IMR-90 (cell line): ENCODE data around the gene CWC27. TPM values are rescaled to one million over a fixed set of nuclear protein-coding genes. Genes with fewer than 3 reads are reported as not detected.

ENCODE experiments used
- ATAC-seq: fragments of 200-7000 bp; cut with Tn5 transposase; 2 replicates; pipeline ENCODE4 v1.9.1; 2020; ENCODE audit warnings: low read depth, mild to moderate bottlenecking, moderate library complexity
- BruUV-seq: library from RNA; stranded (reverse); fragments of 400-500 nt; replicated peaks from 2 replicates; lab custom pipeline; 2021; lab: Mats Ljungman, UMichigan
- CTCF ChIA-PET: fragments of 300-600 bp; formaldehyde crosslinking; extraction: SDS; loops from one replicate; lab custom pipeline; 2021; ENCODE audit warnings: antibody characterized with exemption; lab: Yijun Ruan, JAX
- POLR2A ChIA-PET: fragments of 300-600 bp; sonication (Branson Sonifier 250); formaldehyde crosslinking; loops from one replicate; lab custom pipeline; 2022; ENCODE audit warnings: antibody characterized with exemption; ENCODE audit not compliant: unreplicated experiment; lab: Charles Lee
- DNase-seq: peaks from one replicate; pipeline ENCODE4 v3.0.0; 2013
- H2AFZ ChIP-seq: replicated peaks from 2 replicates; pipeline ENCODE3; 2013; ENCODE audit warnings: low read length, mild to moderate bottlenecking; ENCODE audit not compliant: poor library complexity
- H2AK5ac ChIP-seq: 2 replicates; pipeline ENCODE4 v1.6.1; 2013; ENCODE audit warnings: low read depth, low read length, inconsistent platforms
- H2AK9ac ChIP-seq: replicated peaks from 2 replicates; pipeline ENCODE3; 2013; ENCODE audit warnings: mild to moderate bottlenecking, low read depth, low read length, moderate library complexity; ENCODE audit not compliant: poor library complexity
- H2BK120ac ChIP-seq: 2 replicates; pipeline ENCODE4 v1.6.1; 2013; ENCODE audit warnings: low read depth, low read length, inconsistent platforms
- H2BK15ac ChIP-seq: 3 replicates; pipeline ENCODE4 v1.6.1; 2013; ENCODE audit warnings: low read depth, low read length, inconsistent platforms
- H2BK20ac ChIP-seq: 2 replicates; pipeline ENCODE4 v1.6.1; 2013; ENCODE audit warnings: low read depth, mild to moderate bottlenecking, inconsistent platforms, low read length, moderate library complexity
- H2BK5ac ChIP-seq: 2 replicates; pipeline ENCODE4 v1.6.1; 2013; ENCODE audit warnings: mild to moderate bottlenecking, low read depth, low read length, inconsistent platforms; ENCODE audit not compliant: poor library complexity, severe bottlenecking
- H3K14ac ChIP-seq: replicated peaks from 2 replicates; pipeline ENCODE4 v1.6.1; 2013; ENCODE audit warnings: low read depth, low read length, inconsistent platforms
- H3K18ac ChIP-seq: 2 replicates; pipeline ENCODE4 v1.6.1; 2013; ENCODE audit warnings: low read depth, low read length, control low read depth
- H3K23ac ChIP-seq: 2 replicates; pipeline ENCODE4 v1.6.1; 2013; ENCODE audit warnings: low read depth, low read length, inconsistent platforms
- H3K27ac ChIP-seq: 2 replicates; pipeline ENCODE4 v1.5.1; 2013; ENCODE audit warnings: mild to moderate bottlenecking, control low read depth, low read length; ENCODE audit not compliant: insufficient read depth
- H3K27me3 ChIP-seq: 2 replicates; pipeline ENCODE4 v1.6.1; 2013; ENCODE audit warnings: low read length; ENCODE audit not compliant: control insufficient read depth, insufficient read depth
- H3K36me3 ChIP-seq: 2 replicates; pipeline ENCODE4 v1.6.1; 2013; ENCODE audit warnings: low read length, mixed read lengths; ENCODE audit not compliant: control insufficient read depth, insufficient read depth
- H3K4ac ChIP-seq: 2 replicates; pipeline ENCODE4 v1.6.1; 2013; ENCODE audit warnings: low read depth, low read length, inconsistent platforms
- H3K4me1 ChIP-seq: 2 replicates; pipeline ENCODE4 v1.6.1; 2013; ENCODE audit warnings: low read length, mixed read lengths; ENCODE audit not compliant: control insufficient read depth, insufficient read depth
- H3K4me2 ChIP-seq: 2 replicates; pipeline ENCODE4 v1.6.1; 2013; ENCODE audit warnings: low read depth, mild to moderate bottlenecking, control low read depth, low read length, moderate library complexity
- H3K4me3 ChIP-seq: 2 replicates; pipeline ENCODE4 v1.5.1; 2013; ENCODE audit warnings: low read depth, mild to moderate bottlenecking, control low read depth, low read length, moderate library complexity; ENCODE audit not compliant: insufficient read depth
- H3K56ac ChIP-seq: 2 replicates; pipeline ENCODE4 v1.6.1; 2013; ENCODE audit warnings: low read length, inconsistent platforms; ENCODE audit not compliant: insufficient read depth; ENCODE audit errors: extremely low read depth
- H3K79me1 ChIP-seq, 2 experiments: 2 replicates each; pipeline ENCODE4 v1.6.1; 2013; ENCODE audit warnings: low read length in 2 of 2, inconsistent platforms in 1 of 2, low read depth in 1 of 2
- H3K9ac ChIP-seq: 2 replicates; pipeline ENCODE4 v1.6.1; 2013; ENCODE audit warnings: low read depth, low read length, control low read depth
- H3K9me1 ChIP-seq: 2 replicates; pipeline ENCODE4 v1.6.1; 2013; ENCODE audit warnings: low read length, inconsistent platforms; ENCODE audit not compliant: insufficient read depth
- H3K9me3 ChIP-seq: 2 replicates; pipeline ENCODE4 v1.6.1; 2013; ENCODE audit warnings: low read length; ENCODE audit not compliant: control insufficient read depth, insufficient read depth
- H4K20me1 ChIP-seq: 2 replicates; pipeline ENCODE4 v1.6.1; 2013; ENCODE audit warnings: low read length, inconsistent platforms; ENCODE audit not compliant: insufficient read depth
- H4K5ac ChIP-seq: 2 replicates; pipeline ENCODE4 v1.6.1; 2013; ENCODE audit warnings: mild to moderate bottlenecking, low read depth, low read length, control low read depth
- H4K8ac ChIP-seq, 2 experiments: 2 replicates each; pipeline ENCODE4 v1.6.1; 2013; ENCODE audit warnings: low read depth in 2 of 2, low read length in 2 of 2, control low read depth in 1 of 2, inconsistent platforms in 1 of 2
- H4K91ac ChIP-seq: 2 replicates; pipeline ENCODE4 v1.6.1; 2013; ENCODE audit warnings: low read depth, low read length, inconsistent platforms; ENCODE audit not compliant: insufficient read depth
- BHLHE40 ChIP-seq: fragments of 150-350 bp; IDR thresholded peaks from 2 replicates; pipeline ENCODE4 v1.6.1; 2016; ENCODE audit warnings: mild to moderate bottlenecking, low read depth, low read length
- CEBPB ChIP-seq: IDR thresholded peaks from 2 replicates; pipeline ENCODE4 v1.6.1; 2012; ENCODE audit warnings: low read depth, low read length, improper control_type of control experiment
- FOS ChIP-seq: fragments of 150-350 bp; IDR thresholded peaks from 2 replicates; pipeline ENCODE4 v1.6.1; 2016; ENCODE audit warnings: low read depth, low read length
- MAFK ChIP-seq: IDR thresholded peaks from 2 replicates; pipeline ENCODE4 v1.6.1; 2012; ENCODE audit warnings: low read depth, low read length, improper control_type of control experiment
- MXI1 ChIP-seq: IDR thresholded peaks from 2 replicates; pipeline ENCODE4 v1.6.1; 2012; ENCODE audit warnings: low read depth, mild to moderate bottlenecking, low read length, moderate library complexity, borderline replicate concordance
- NFE2L2 ChIP-seq: fragments of 150-350 bp; IDR thresholded peaks from 2 replicates; pipeline ENCODE4 v1.6.1; 2016; ENCODE audit warnings: low read depth, mild to moderate bottlenecking, low read length
- POLR2A ChIP-seq: IDR thresholded peaks from 2 replicates; pipeline ENCODE4 v1.6.1; 2012; ENCODE audit warnings: mild to moderate bottlenecking, low read depth, low read length
- RAD21 ChIP-seq: IDR thresholded peaks from 2 replicates; pipeline ENCODE4 v1.6.1; 2012; ENCODE audit warnings: low read length, improper control_type of control experiment
- RCOR1 ChIP-seq: IDR thresholded peaks from 2 replicates; pipeline ENCODE4 v1.6.1; 2012; ENCODE audit warnings: mild to moderate bottlenecking, low read length, improper control_type of control experiment; ENCODE audit not compliant: insufficient replicate concordance
- SMC3 ChIP-seq: fragments of 150-350 bp; IDR thresholded peaks from 2 replicates; pipeline ENCODE4 v1.6.1; 2016; ENCODE audit warnings: low read depth, mild to moderate bottlenecking, antibody characterized with exemption, low read length, moderate library complexity
- USF2 ChIP-seq: fragments of 150-350 bp; IDR thresholded peaks from 2 replicates; pipeline ENCODE4 v1.6.1; 2017; ENCODE audit warnings: mild to moderate bottlenecking, antibody characterized with exemption, low read length, low read depth
- WGBS, 2 experiments: methylation state at CpG; one replicate each; pipeline versions ENCODE4 v1.1.5 to v1.1.7; 2013; ENCODE audit warnings: missing lambda C conversion rate in 2 of 2; ENCODE audit not compliant: insufficient read length in 1 of 2; ENCODE audit errors: extremely low coverage in 2 of 2; 5-methylcytosine and 5-hydroxymethylcytosine counted together
- dilution Hi-C: fragments of 300-500 bp; cut with HindIII; formaldehyde crosslinking; loops from one replicate; pipeline ENCODE4 v1.14.3; 2018; ENCODE audit warnings: low sequenced_read_pairs; ENCODE audit not compliant: unreplicated experiment
- in situ Hi-C: fragments of 300-500 bp; cut with MboI; formaldehyde crosslinking; loops from 3 replicates; pipeline ENCODE4 v1.14.3; 2019; ENCODE audit warnings: low sequenced_read_pairs, inconsistent platforms, mixed read lengths
- intact Hi-C: fragments of 100-400 bp; cut with micrococcal nuclease; formaldehyde crosslinking; loops from 2 replicates; pipeline ENCODE4 v1.10.0; 2022
- polyA plus RNA-seq, 3 experiments: library from polyadenylated mRNA; depleted of rRNA; stranded (reverse); fragments of >200 nt; gene quantifications; 2 replicates each; pipeline ENCODE4 v1.2.3, GENCODE V29; 2012; ENCODE audit warnings: low replicate concordance in 1 of 3
- total RNA-seq: library from RNA; depleted of rRNA; stranded (reverse); fragments of >200 nt; gene quantifications from 2 replicates; pipeline ENCODE4 v1.2.3, GENCODE V29; 2012
- TF ChIP-seq, protein P1 (sequence below): conservative IDR thresholded peaks from 2 replicates; pipeline ENCODE4 v1.5.1; 2012; ENCODE audit warnings: mild to moderate bottlenecking, low read depth, low read length, improper control_type of control experiment
- TF ChIP-seq, protein P2 (sequence below): fragments of 150-350 bp; IDR thresholded peaks from 2 replicates; pipeline ENCODE4 v1.6.1; 2016; ENCODE audit warnings: low read depth, mild to moderate bottlenecking, low read length, moderate library complexity, borderline replicate concordance

CWC27 gene
- total and polyA plus RNA-seq, 2 of the 4 experiments (the other 2 are of a cell fraction) = 13.3 to 17.1 TPM

GRCh38 chr5:65032250-65032649, 263.5 kb downstream of the CWC27 start:
- no peak overlapping the region for H3K27ac ChIP-seq
- no peak overlapping the region for H3K4me3 ChIP-seq
- 10% methylated on average over 2 of the region's 6 CpGs; no CpG with 5 or more reads in 1 of the 2 experiments for WGBS, 2 experiments
- no peak overlapping the region for H2AFZ ChIP-seq
- H3K14ac ChIP-seq = peak overlapping the region; percentile 72; the same call in 1 of the 2 replicates
- H3K27me3 ChIP-seq = no peaks in the 10 kb centered on the region
- no peak overlapping the region for H2AK5ac ChIP-seq
- peaks cover 8% of the 10 kb centered on the region for H3K4me1 ChIP-seq
- DNase-seq = peak; percentile 100
- H3K4ac ChIP-seq = peak overlapping the region; percentile 65; the same call in 1 of the 2 replicates
- no peaks in the 10 kb centered on the region for H4K20me1 ChIP-seq
- TF ChIP-seq CEBPB (peak; percentile 87), NFE2L2 (peak; percentile 94), MAFK (peak; percentile 51; the same call in 1 of the 2 replicates), BHLHE40 (peak; percentile 49; the same call in 1 of the 2 replicates), SMC3 (peak; percentile 13; the same call in 1 of the 2 replicates), MXI1 (no peak), POLR2A (no peak; the same call in 1 of the 2 replicates), FOS (peak; percentile 92), USF2 (0 out of 2 replicates have a peak, but pooled peaks have one; percentile 5), RCOR1 (no peak), RAD21 (peak; percentile 18; the same call in 1 of the 2 replicates)
- TF ChIP-seq, protein P1, sequence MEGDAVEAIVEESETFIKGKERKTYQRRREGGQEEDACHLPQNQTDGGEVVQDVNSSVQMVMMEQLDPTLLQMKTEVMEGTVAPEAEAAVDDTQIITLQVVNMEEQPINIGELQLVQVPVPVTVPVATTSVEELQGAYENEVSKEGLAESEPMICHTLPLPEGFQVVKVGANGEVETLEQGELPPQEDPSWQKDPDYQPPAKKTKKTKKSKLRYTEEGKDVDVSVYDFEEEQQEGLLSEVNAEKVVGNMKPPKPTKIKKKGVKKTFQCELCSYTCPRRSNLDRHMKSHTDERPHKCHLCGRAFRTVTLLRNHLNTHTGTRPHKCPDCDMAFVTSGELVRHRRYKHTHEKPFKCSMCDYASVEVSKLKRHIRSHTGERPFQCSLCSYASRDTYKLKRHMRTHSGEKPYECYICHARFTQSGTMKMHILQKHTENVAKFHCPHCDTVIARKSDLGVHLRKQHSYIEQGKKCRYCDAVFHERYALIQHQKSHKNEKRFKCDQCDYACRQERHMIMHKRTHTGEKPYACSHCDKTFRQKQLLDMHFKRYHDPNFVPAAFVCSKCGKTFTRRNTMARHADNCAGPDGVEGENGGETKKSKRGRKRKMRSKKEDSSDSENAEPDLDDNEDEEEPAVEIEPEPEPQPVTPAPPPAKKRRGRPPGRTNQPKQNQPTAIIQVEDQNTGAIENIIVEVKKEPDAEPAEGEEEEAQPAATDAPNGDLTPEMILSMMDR = no peak
- TF ChIP-seq, protein P2, sequence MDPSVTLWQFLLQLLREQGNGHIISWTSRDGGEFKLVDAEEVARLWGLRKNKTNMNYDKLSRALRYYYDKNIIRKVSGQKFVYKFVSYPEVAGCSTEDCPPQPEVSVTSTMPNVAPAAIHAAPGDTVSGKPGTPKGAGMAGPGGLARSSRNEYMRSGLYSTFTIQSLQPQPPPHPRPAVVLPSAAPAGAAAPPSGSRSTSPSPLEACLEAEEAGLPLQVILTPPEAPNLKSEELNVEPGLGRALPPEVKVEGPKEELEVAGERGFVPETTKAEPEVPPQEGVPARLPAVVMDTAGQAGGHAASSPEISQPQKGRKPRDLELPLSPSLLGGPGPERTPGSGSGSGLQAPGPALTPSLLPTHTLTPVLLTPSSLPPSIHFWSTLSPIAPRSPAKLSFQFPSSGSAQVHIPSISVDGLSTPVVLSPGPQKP = no peak
- ChIA-PET POLR2A (no interaction called here), CTCF (no interaction called here)
- intact Hi-C loops (no loop called here), in situ Hi-C loops (no loop called here), dilution Hi-C loops (no loop called here)
- ATAC-seq = peak; percentile 12
- no peak overlapping the region for H2AK9ac ChIP-seq
- peak overlapping the region; percentile 99 for H4K8ac ChIP-seq
- H4K91ac ChIP-seq = peak overlapping the region; percentile 95; the same call in 1 of the 2 replicates
- H3K79me1 ChIP-seq = peaks cover 0 to 14% of the 10 kb centered on the region in 2 experiments; a peak in 3 of 4 replicates
- H4K5ac ChIP-seq = peak overlapping the region; percentile 76; the same call in 1 of the 2 replicates
- peak overlapping the region; percentile 14; the same call in 1 of the 2 replicates for H3K56ac ChIP-seq
- H2BK5ac ChIP-seq = peak overlapping the region; percentile 97
- no peak overlapping the region for H3K4me2 ChIP-seq
- H3K18ac ChIP-seq = peak overlapping the region; percentile 84; the same call in 1 of the 2 replicates
- H3K9me1 ChIP-seq = no peaks in the 10 kb centered on the region; the same call in 1 of the 2 replicates
- peak overlapping the region; percentile 92 for H2BK120ac ChIP-seq
- peak overlapping the region; percentile 69; the same call in 1 of the 2 replicates for H3K23ac ChIP-seq
- no peaks in the 10 kb centered on the region for H3K36me3 ChIP-seq
- peak overlapping the region; percentile 64; the same call in 1 of the 3 replicates for H2BK15ac ChIP-seq
- BruUV-seq = no TSS peak
- peak overlapping the region; percentile 90 for H2BK20ac ChIP-seq
- no peaks in the 10 kb centered on the region for H3K9me3 ChIP-seq
- no peak overlapping the region for H3K9ac ChIP-seq
